HG02763 (cell line): Measurements from ENCODE around the gene PABPN1L.

Experiments
- ATAC-seq: cut with Tn5 transposase; IDR thresholded peaks from one replicate; pipeline ENCODE4 v1.9.1; 2021; ENCODE audit warnings: mild to moderate bottlenecking, moderate library complexity; ENCODE audit not compliant: unreplicated experiment

Gene PABPN1L

GRCh38 chr16:88870608-88871348, 4.3 kb upstream of the PABPN1L start:
- no peak for ATAC-seq

- no peak for ATAC-seq
Measured at GRCh38 chr16:88869673-88869980, 3.2 kb upstream of the PABPN1L start.

GRCh38 chr16:88868974-88869672, 2.7 kb upstream of the PABPN1L start:
- no peak for ATAC-seq

- ATAC-seq, result no peak
Measured at GRCh38 chr16:88867581-88868246, 1.3 kb upstream of the PABPN1L start.

GRCh38 chr16:88865742-88866141, 718 bp downstream of the PABPN1L start:
- no peak for ATAC-seq

GRCh38 chr16:88865310-88865709, 1.1 kb downstream of the PABPN1L start:
- ATAC-seq, result no peak

GRCh38 chr16:88864521-88864920, 1.9 kb downstream of the PABPN1L start:
- no peak for ATAC-seq

- ATAC-seq, result no peak
Measured at GRCh38 chr16:88864099-88864498, 2.4 kb downstream of the PABPN1L start.

- ATAC-seq, result no peak
Measured at GRCh38 chr16:88863426-88863825, 3.0 kb downstream of the PABPN1L start.

- no peak for ATAC-seq
Measured at GRCh38 chr16:88862968-88863367, 3.5 kb downstream of the PABPN1L start.

- ATAC-seq, result no peak
Measured at GRCh38 chr16:88861359-88861758, 5.1 kb downstream of the PABPN1L start.

- ATAC-seq, result no peak
Measured at GRCh38 chr16:88859381-88860091, 6.9 kb downstream of the PABPN1L start.

GRCh38 chr16:88857728-88858339, 8.6 kb downstream of the PABPN1L start:
- ATAC-seq, result no peak

- ATAC-seq, result peak; percentile 83
Measured at GRCh38 chr16:88856828-88857727, 9.4 kb downstream of the PABPN1L start, which contains the start of the genes GALNS and TRAPPC2L. Gene GALNS, minus strand, starts transcription at chr16:88856947. Its CDS starts 70 bp downstream, at chr16:88856877. Gene TRAPPC2L, plus strand, starts transcription at chr16:88857127. Its CDS starts 24 bp downstream, at chr16:88857151.

- peak; percentile 3 for ATAC-seq
Measured at GRCh38 chr16:88856122-88856827, 10.2 kb downstream of the PABPN1L start.

GRCh38 chr16:88855736-88856121, 10.7 kb downstream of the PABPN1L start:
- no peak for ATAC-seq

- no peak for ATAC-seq
Measured at GRCh38 chr16:88855176-88855575, 11.3 kb downstream of the PABPN1L start.

GRCh38 chr16:88854306-88855111, 12.0 kb downstream of the PABPN1L start:
- no peak for ATAC-seq
